Keratinocyte (primary cell): ENCODE data around the gene CDX1.

Experiments
- CTCF ChIP-seq, 3 experiments: IDR thresholded peaks in 1 of 3; conservative IDR thresholded peaks in 1 of 3; optimal IDR thresholded peaks in 1 of 3; 2 replicates in 2 of 3; 3 replicates in 1 of 3; pipeline versions ENCODE3 to v1.5.1; 2011; ENCODE audit warnings: low read length in 3 of 3, mild to moderate bottlenecking in 3 of 3, moderate library complexity in 2 of 3, control low read depth in 1 of 3, inconsistent platforms in 1 of 3; ENCODE audit not compliant: insufficient read depth in 2 of 3; ENCODE audit errors: extremely low read depth in 1 of 3
- EZH2 ChIP-seq: IDR thresholded peaks from one replicate; pipeline ENCODE4 v1.6.1; 2012; ENCODE audit warnings: inconsistent platforms, mild to moderate bottlenecking, low read length, moderate library complexity

GRCh38 chr5:150153483-150153882 lies 13.1 kb upstream of the CDX1 start:
- TF ChIP-seq CTCF (optimal IDR thresholded peaks at IDR 0.05 in 1 of 3, IDR thresholded peaks at IDR 0.05 in 1 of 3, conservative IDR thresholded peaks at IDR 0.05 in 1 of 3; ENCODE audit: extremely low read depth in 1 of 3, insufficient read depth in 2 of 3, low read length in 3 of 3) (no peak), EZH2 (no peak)
